Neuronal stem cell (in vitro differentiated cells): ENCODE data around the gene ZNF431.

Experiments used
- DNase-seq: peaks from one replicate; pipeline ENCODE4 v3.0.0-alpha.2; 2013; ENCODE audit warnings: low spot score
- H2AFZ ChIP-seq: one replicate; pipeline ENCODE4 v1.6.1; 2013; ENCODE audit warnings: mild to moderate bottlenecking, low read length, inconsistent platforms
- H2AK5ac ChIP-seq: 2 replicates; pipeline ENCODE4 v1.6.1; 2013; ENCODE audit warnings: low read depth, mild to moderate bottlenecking, inconsistent platforms, low read length, moderate library complexity, mixed read lengths
- H2BK120ac ChIP-seq: 2 replicates; pipeline ENCODE4 v1.6.1; 2013; ENCODE audit warnings: low read depth, mild to moderate bottlenecking, inconsistent platforms, low read length, moderate library complexity, mixed read lengths
- H2BK12ac ChIP-seq: one replicate; pipeline ENCODE4 v1.6.1; 2013; ENCODE audit warnings: low read length, inconsistent platforms
- H2BK15ac ChIP-seq: 2 replicates; pipeline ENCODE4 v1.6.1; 2013; ENCODE audit warnings: mild to moderate bottlenecking, low read length, inconsistent platforms, mixed read lengths
- H2BK5ac ChIP-seq: one replicate; pipeline ENCODE4 v1.6.1; 2013; ENCODE audit warnings: inconsistent platforms, mild to moderate bottlenecking, low read length, moderate library complexity
- H3K14ac ChIP-seq: one replicate; pipeline ENCODE4 v1.6.1; 2013; ENCODE audit warnings: low read length, inconsistent platforms
- H3K18ac ChIP-seq: 2 replicates; pipeline ENCODE4 v1.6.1; 2013; ENCODE audit warnings: low read length, inconsistent platforms
- H3K23ac ChIP-seq: 2 replicates; pipeline ENCODE4 v1.6.1; 2013; ENCODE audit warnings: low read depth, mild to moderate bottlenecking, mixed read lengths, low read length, inconsistent platforms; ENCODE audit not compliant: poor library complexity
- H3K27ac ChIP-seq: replicated peaks from 3 replicates; pipeline ENCODE4 v1.5.1; 2013; ENCODE audit warnings: low read length, inconsistent platforms
- H3K27me3 ChIP-seq, 3 experiments: 2 replicates each; pipeline ENCODE4 v1.6.1; 2013; ENCODE audit warnings: low read length in 3 of 3, mild to moderate bottlenecking in 2 of 3, inconsistent platforms in 1 of 3, low read depth in 1 of 3, mixed read lengths in 1 of 3, moderate library complexity in 1 of 3; ENCODE audit not compliant: control insufficient read depth in 3 of 3, insufficient read depth in 3 of 3
- H3K36me3 ChIP-seq, 2 donors: replicated peaks in 1 of 2; 2 replicates each; pipeline ENCODE4 v1.6.1; 2013; ENCODE audit warnings: low read length in 2 of 2; ENCODE audit not compliant: control insufficient read depth in 2 of 2, insufficient read depth in 2 of 2
- H3K4ac ChIP-seq: 2 replicates; pipeline ENCODE4 v1.6.1; 2013; ENCODE audit warnings: inconsistent platforms, mild to moderate bottlenecking, low read length, moderate library complexity
- H3K4me1 ChIP-seq, 2 donors: 1 replicate in 1 of 2; 2 replicates in 1 of 2; pipeline ENCODE4 v1.6.1; 2013; ENCODE audit warnings: low read length in 2 of 2, low read depth in 1 of 2; ENCODE audit not compliant: control insufficient read depth in 2 of 2, insufficient read depth in 1 of 2
- H3K4me2 ChIP-seq: one replicate; pipeline ENCODE4 v1.6.1; 2013; ENCODE audit warnings: mild to moderate bottlenecking, low read length, inconsistent platforms; ENCODE audit not compliant: insufficient read depth, poor library complexity, severe bottlenecking
- H3K4me3 ChIP-seq, 2 donors: 2 replicates each; pipeline ENCODE4 v1.5.1; 2013; ENCODE audit warnings: low read length in 2 of 2, mild to moderate bottlenecking in 2 of 2, inconsistent platforms in 1 of 2, moderate library complexity in 1 of 2
- H3K79me1 ChIP-seq: one replicate; pipeline ENCODE4 v1.6.1; 2013; ENCODE audit warnings: low read depth, mild to moderate bottlenecking, inconsistent platforms, low read length, moderate library complexity
- H3K9ac ChIP-seq: one replicate; pipeline ENCODE4 v1.6.1; 2013; ENCODE audit warnings: mild to moderate bottlenecking, low read depth, low read length, inconsistent platforms; ENCODE audit not compliant: poor library complexity
- H3K9me3 ChIP-seq, 2 donors: replicated peaks in 1 of 2; 2 replicates each; pipeline versions ENCODE3 to v1.6.1; 2013; ENCODE audit warnings: low read length in 2 of 2, mild to moderate bottlenecking in 2 of 2, inconsistent platforms in 1 of 2, low read depth in 1 of 2, mixed read lengths in 1 of 2, moderate library complexity in 1 of 2; ENCODE audit not compliant: control insufficient read depth in 2 of 2, insufficient read depth in 1 of 2
- H4K8ac ChIP-seq: one replicate; pipeline ENCODE4 v1.6.1; 2013; ENCODE audit warnings: low read depth, mild to moderate bottlenecking, inconsistent platforms, low read length, moderate library complexity
- H4K91ac ChIP-seq: one replicate; pipeline ENCODE4 v1.6.1; 2013; ENCODE audit warnings: low read length, low read depth, mild to moderate bottlenecking, inconsistent platforms; ENCODE audit not compliant: poor library complexity
- WGBS, 2 donors: extraction: QIAGEN DNeasy Blood & Tissue Kit; methylation state at CpG; one replicate each; pipeline ENCODE4 v1.1.7; 2013; ENCODE audit warnings: missing lambda C conversion rate in 2 of 2, mixed read lengths in 1 of 2; ENCODE audit not compliant: insufficient read length in 2 of 2, insufficient replicate concordance in 1 of 2; ENCODE audit errors: extremely low coverage in 2 of 2; 5-methylcytosine and 5-hydroxymethylcytosine counted together

ZNF431 gene

DNA sequence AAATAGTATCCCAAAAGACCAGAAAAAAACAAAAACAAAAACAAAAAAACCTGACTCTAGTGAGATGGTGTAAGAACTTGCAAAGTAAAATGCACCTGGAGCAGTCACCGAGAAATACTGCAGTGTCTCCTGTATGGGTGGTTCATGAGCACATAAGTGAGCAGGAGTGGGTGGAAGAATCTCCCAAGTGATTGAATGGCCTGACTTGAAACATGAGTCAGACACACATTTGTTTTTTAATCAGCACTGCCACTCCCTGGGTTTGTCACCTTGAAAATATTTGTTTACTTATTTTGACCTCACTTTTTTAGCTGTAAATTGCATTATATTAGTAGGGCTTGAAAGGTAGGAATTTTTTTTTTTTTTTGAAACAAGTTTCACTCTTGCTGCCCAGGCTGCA is 2.0 kb downstream of the ZNF431 start:
- H2BK12ac ChIP-seq, result no peak overlapping the region
- no peak overlapping the region for H3K4me2 ChIP-seq
- no peak overlapping the region for H2BK15ac ChIP-seq
- no peak for DNase-seq
- no peak overlapping the region for H3K4ac ChIP-seq
- no peak overlapping the region for H3K9ac ChIP-seq
- no peak overlapping the region for H3K27ac ChIP-seq
- H3K4me3 ChIP-seq, result no peak overlapping the region
- no peaks in the 10 kb centered on the region for H3K27me3 ChIP-seq
- no peak overlapping the region for H4K91ac ChIP-seq
- peaks cover 12 to 58% of the 10 kb centered on the region in 2 donors for H3K9me3 ChIP-seq
- no peak overlapping the region for H3K14ac ChIP-seq
- no peak overlapping the region for H2BK5ac ChIP-seq
- H3K23ac ChIP-seq, result no peak overlapping the region
- H2BK120ac ChIP-seq, result no peak overlapping the region
- H2AK5ac ChIP-seq, result no peak overlapping the region
- peaks cover 2% of the 10 kb centered on the region for H3K79me1 ChIP-seq
- WGBS, 2 donors, result no CpG with 5 or more reads among the region's 1 CpG
- no peaks in the 10 kb centered on the region for H3K4me1 ChIP-seq
- H2AFZ ChIP-seq, result no peak overlapping the region
- H3K18ac ChIP-seq, result no peak overlapping the region
- no peak overlapping the region for H4K8ac ChIP-seq
- H3K36me3 ChIP-seq, result peaks cover 24 to 62% of the 10 kb centered on the region in 2 donors

GRCh38 chr19:21147540-21147939 is 5.7 kb downstream of the ZNF431 start:
- Histone ChIP-seq H2BK12ac (no peak overlapping the region), H2BK5ac (no peak overlapping the region), H3K79me1 (peaks cover 3% of the 10 kb centered on the region), H3K4me2 (no peak overlapping the region), H3K27me3 (no peaks in the 10 kb centered on the region), H4K8ac (no peak overlapping the region), H2AFZ (no peak overlapping the region), H3K23ac (no peak overlapping the region), H4K91ac (no peak overlapping the region), H2BK120ac (no peak overlapping the region), H3K4ac (no peak overlapping the region), H3K9ac (no peak overlapping the region), H2BK15ac (no peak overlapping the region), H3K14ac (no peak overlapping the region), H2AK5ac (no peak overlapping the region), H3K27ac (no peak overlapping the region), H3K4me3 (no peak overlapping the region), H3K36me3 (peaks cover 39 to 99% of the 10 kb centered on the region in 2 donors), H3K4me1 (no peaks in the 10 kb centered on the region), H3K9me3 (peaks cover 16 to 94% of the 10 kb centered on the region in 2 donors), H3K18ac (no peak overlapping the region)
- no peak for DNase-seq
- no CpG with 5 or more reads among the region's 1 CpG for whole genome bisulfite sequencing, 2 donors

DNA sequence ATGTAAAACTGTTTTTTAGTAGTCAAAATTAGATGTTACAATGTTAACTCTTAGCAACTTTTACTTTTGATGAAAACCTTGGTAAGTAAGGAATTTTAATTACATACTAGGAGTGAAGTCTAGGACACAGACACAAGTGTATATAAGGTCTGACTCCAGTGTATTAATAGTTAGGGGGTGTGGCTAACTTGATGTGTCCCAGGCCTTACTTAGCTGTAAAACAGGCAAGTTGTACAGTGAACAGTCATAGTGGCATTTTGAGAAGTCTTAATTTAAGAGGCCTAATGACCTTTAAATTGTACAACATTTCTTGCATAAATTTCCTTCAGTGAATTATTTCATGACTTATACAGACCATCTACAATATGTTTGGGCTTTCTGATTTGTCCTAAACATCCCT is 6.8 kb downstream of the ZNF431 start:
- Histone ChIP-seq H2BK5ac (no peak overlapping the region), H2BK120ac (no peak overlapping the region), H2BK15ac (no peak overlapping the region), H3K27me3 (no peaks in the 10 kb centered on the region), H2AFZ (no peak overlapping the region), H3K36me3 (peaks cover 39 to 100% of the 10 kb centered on the region in 2 donors), H2AK5ac (no peak overlapping the region), H3K4me3 (no peak overlapping the region), H3K4ac (no peak overlapping the region), H3K9me3 (peaks cover 16 to 94% of the 10 kb centered on the region in 2 donors), H3K9ac (no peak overlapping the region), H4K91ac (no peak overlapping the region), H3K4me2 (no peak overlapping the region), H3K14ac (no peak overlapping the region), H2BK12ac (no peak overlapping the region), H3K4me1 (no peaks in the 10 kb centered on the region), H3K79me1 (peaks cover 3% of the 10 kb centered on the region), H3K18ac (no peak overlapping the region), H3K27ac (no peak overlapping the region), H3K23ac (no peak overlapping the region), H4K8ac (no peak overlapping the region)
- no peak for DNase-seq

GRCh38 chr19:21149877-21150276 is 8.0 kb downstream of the ZNF431 start:
- Histone ChIP-seq H3K4me3 (no peak overlapping the region), H2AK5ac (no peak overlapping the region), H3K23ac (no peak overlapping the region), H2BK15ac (no peak overlapping the region), H3K4ac (no peak overlapping the region), H3K36me3 (peaks cover 36 to 92% of the 10 kb centered on the region in 2 donors), H3K27me3 (no peaks in the 10 kb centered on the region), H3K27ac (no peak overlapping the region), H3K9ac (no peak overlapping the region), H3K14ac (no peak overlapping the region), H2AFZ (no peak overlapping the region), H2BK120ac (no peak overlapping the region), H2BK12ac (no peak overlapping the region), H4K91ac (no peak overlapping the region), H3K4me2 (no peak overlapping the region), H4K8ac (no peak overlapping the region), H2BK5ac (no peak overlapping the region), H3K4me1 (no peaks in the 10 kb centered on the region), H3K9me3 (peaks cover 14 to 82% of the 10 kb centered on the region in 2 donors), H3K79me1 (peaks cover 3% of the 10 kb centered on the region), H3K18ac (no peak overlapping the region)
- no peak for DNase-seq
- WGBS, 2 donors, result no CpG with 5 or more reads among the region's 6 CpGs
